ENCODE results near the gene ACOT7.

Gene ACOT7

GRCh38 chr1:6338695-6339094 is 54.9 kb downstream of the ACOT7 start:
- no peak for DNase-seq

GRCh38 chr1:6336776-6337622 is 56.6 kb downstream of the ACOT7 start:
- DNase-seq: no peak

GRCh38 chr1:6334261-6334993 is 59.1 kb downstream of the ACOT7 start:
- no peak for DNase-seq

- DNase-seq: no peak
These were observed 60.7 kb downstream of the ACOT7 start for GRCh38 chr1:6332821-6333220.

- no peak for DNase-seq
These were observed 61.9 kb downstream of the ACOT7 start for GRCh38 chr1:6331543-6332273.

GRCh38 chr1:6330410-6330911 is 63.1 kb downstream of the ACOT7 start:
- no peak for DNase-seq

- no peak for DNase-seq
These were observed 63.7 kb downstream of the ACOT7 start for GRCh38 chr1:6329851-6330250.

- DNase-seq: no peak
These were observed 64.2 kb downstream of the ACOT7 start for GRCh38 chr1:6329396-6329795.

- DNase-seq: no peak
These were observed 64.9 kb downstream of the ACOT7 start for GRCh38 chr1:6328696-6329095.

- DNase-seq: no peak
These were observed 65.5 kb downstream of the ACOT7 start for GRCh38 chr1:6328091-6328490.

GRCh38 chr1:6325482-6325881 is 68.1 kb downstream of the ACOT7 start:
- no peak for DNase-seq

GRCh38 chr1:6322161-6322560 is 71.4 kb downstream of the ACOT7 start:
- no peak for DNase-seq

- no peak for DNase-seq
These were observed 72.4 kb downstream of the ACOT7 start for GRCh38 chr1:6321205-6321604.

GRCh38 chr1:6317098-6317760 is 76.3 kb downstream of the ACOT7 start:
- no peak for DNase-seq

GRCh38 chr1:6316240-6317097 is 77.1 kb downstream of the ACOT7 start:
- DNase-seq: no peak

GRCh38 chr1:6314503-6314902 is 79.1 kb downstream of the ACOT7 start:
- DNase-seq: no peak

GRCh38 chr1:6313393-6314200 is 80.0 kb downstream of the ACOT7 start:
- DNase-seq: no peak

GRCh38 chr1:6310116-6310848 is 83.3 kb downstream of the ACOT7 start:
- no peak for DNase-seq

GRCh38 chr1:6309564-6309963 is 84.0 kb downstream of the ACOT7 start:
- DNase-seq: no peak

- no peak for DNase-seq
These were observed 85.1 kb downstream of the ACOT7 start for GRCh38 chr1:6308449-6308848.

Data from activated naive CD4-positive, alpha-beta T cell (primary cell).